Motor neuron (in vitro differentiated cells): Measurements from ENCODE around the gene PRODH. TPM values are rescaled to one million over a fixed set of nuclear protein-coding genes. Genes with fewer than 3 reads are reported as not detected.
"Not testable (repeated sequence)": the region's sequence is repeated elsewhere in the genome, so short reads cannot be mapped to it uniquely, and the experiment has no call there.

Source experiments
- ATAC-seq, 8 experiments: fragments of 200-7000 bp; cut with Tn5 transposase; replicated peaks in 6 of 8; 2 replicates each; pipeline ENCODE4 v1.8.0; 2021; ENCODE audit warnings: mild to moderate bottlenecking in 8 of 8, moderate library complexity in 8 of 8
- H3K27ac ChIP-seq, 2 donors: fragments of 250-450 bp; sonication (Bioruptor Pico); 2 replicates each; pipeline ENCODE4 v1.9.0; 2021; ENCODE audit warnings: antibody characterized with exemption in 2 of 2, mild to moderate bottlenecking in 2 of 2, moderate library complexity in 1 of 2
- H3K4me1 ChIP-seq, 2 donors: fragments of 250-450 bp; sonication (Bioruptor Pico); replicated peaks in 1 of 2; 2 replicates each; pipeline ENCODE4 v1.6.1; 2021; ENCODE audit warnings: antibody characterized with exemption in 2 of 2, mild to moderate bottlenecking in 2 of 2, moderate library complexity in 1 of 2
- H3K4me3 ChIP-seq, 5 donors: fragments of 250-450 bp; sonication (Bioruptor Pico); 2 replicates each; pipeline ENCODE4 v1.9.0; 2021; ENCODE audit warnings: antibody characterized with exemption in 5 of 5, mild to moderate bottlenecking in 5 of 5, moderate library complexity in 4 of 5
- WGBS, 10 experiments: fragments of 450-650 bp; shearing (Covaris generic); methylation state at CpG; one replicate each; pipeline ENCODE4 v1.0.0; 2022; 5-methylcytosine and 5-hydroxymethylcytosine counted together
- in situ Hi-C, 9 experiments: fragments of 400-800 bp; cut with MboI; loops; one replicate each; pipeline ENCODE4 v1.15.0; 2021; ENCODE audit warnings: low sequenced_read_pairs in 9 of 9, low pct_unique_long_range_greater_than_20kb in 2 of 9; ENCODE audit not compliant: unreplicated experiment in 9 of 9
- total RNA-seq, 8 experiments: library from RNA; unstranded; fragments of 300-600 nt; gene quantifications; 2 replicates each; pipeline versions ENCODE4 v1.2.3 to v1.2.4, GENCODE V29; 2022

The PRODH gene
- total RNA-seq, 8 experiments from 2014 or later = 0.65 to 13.7 (median 1.1) TPM

- peaks cover 13 to 24% of the 10 kb centered on the region in 2 donors for H3K4me1 ChIP-seq
- H3K27ac ChIP-seq, ATAC-seq, H3K4me3 ChIP-seq, in situ Hi-C loops: not testable (repeated sequence)
- 20 to 100% (median 97%) methylated on average over 1 to 3 of the region's 19 CpGs; no CpG with 5 or more reads in 4 of the 10 experiments for WGBS, 10 experiments
These were observed 28.6 kb upstream of the PRODH start for GRCh38 chr22:18964501-18965265.

GRCh38 chr22:18964051-18964450 is 28.0 kb upstream of the PRODH start:
- H3K27ac ChIP-seq, H3K4me3 ChIP-seq, in situ Hi-C loops, ATAC-seq: not testable (repeated sequence)
- H3K4me1 ChIP-seq = peaks cover 11 to 19% of the 10 kb centered on the region in 2 donors
- WGBS, 10 experiments = 80 to 100% methylated on average over 1 to 3 of the region's 10 CpGs; no CpG with 5 or more reads in 8 of the 10 experiments

- ATAC-seq = no peak
- 43 to 100% (median 100%) methylated on average over 1 to 2 of the region's 3 CpGs; no CpG with 5 or more reads in 5 of the 10 experiments for WGBS, 10 experiments
- Histone ChIP-seq H3K4me1 (peaks cover 0 to 19% of the 10 kb centered on the region in 2 donors), H3K27ac (no peak overlapping the region), H3K4me3 (no peak overlapping the region)
- in situ Hi-C loops = no loop called here
These were observed 26.2 kb upstream of the PRODH start for GRCh38 chr22:18962308-18962635.

GRCh38 chr22:18961632-18962307 is 25.7 kb upstream of the PRODH start:
- in situ Hi-C loops, H3K27ac ChIP-seq, H3K4me3 ChIP-seq, ATAC-seq: not testable (repeated sequence)
- peaks cover 0 to 18% of the 10 kb centered on the region in 2 donors for H3K4me1 ChIP-seq
- 14 to 90% (median 67%) methylated on average over 1 to 2 of the region's 8 CpGs; no CpG with 5 or more reads in 7 of the 10 experiments for WGBS, 10 experiments

GRCh38 chr22:18961201-18961600 is 25.1 kb upstream of the PRODH start:
- in situ Hi-C loops, ATAC-seq, H3K27ac ChIP-seq, H3K4me3 ChIP-seq: not testable (repeated sequence)
- WGBS, 10 experiments = 86% methylated on average over 2 of the region's 7 CpGs; no CpG with 5 or more reads in 9 of the 10 experiments
- peaks cover 0 to 18% of the 10 kb centered on the region in 2 donors for H3K4me1 ChIP-seq

GRCh38 chr22:18960166-18960820 is 24.2 kb upstream of the PRODH start:
- in situ Hi-C loops, H3K4me3 ChIP-seq, H3K27ac ChIP-seq, ATAC-seq: not testable (repeated sequence)
- no CpG with 5 or more reads among the region's 11 CpGs for WGBS, 10 experiments
- peaks cover 0 to 18% of the 10 kb centered on the region in 2 donors for H3K4me1 ChIP-seq

GRCh38 chr22:18959741-18960140 is 23.6 kb upstream of the PRODH start:
- H3K27ac ChIP-seq, in situ Hi-C loops, H3K4me3 ChIP-seq: not testable (repeated sequence)
- ATAC-seq = peak in 1 of 8 experiments; percentile 4
- peaks cover 0 to 18% of the 10 kb centered on the region in 2 donors for H3K4me1 ChIP-seq
- WGBS, 10 experiments = no CpG with 5 or more reads among the region's 12 CpGs

GRCh38 chr22:18959266-18959665 is 23.2 kb upstream of the PRODH start:
- H3K4me3 ChIP-seq, ATAC-seq, H3K27ac ChIP-seq, in situ Hi-C loops: not testable (repeated sequence)
- peaks cover 0 to 18% of the 10 kb centered on the region in 2 donors for H3K4me1 ChIP-seq
- no CpG with 5 or more reads among the region's 6 CpGs for WGBS, 10 experiments

- in situ Hi-C loops, H3K4me3 ChIP-seq, H3K27ac ChIP-seq: not testable (repeated sequence)
- WGBS, 10 experiments = 70 to 83% methylated on average over 1 to 2 of the region's 14 CpGs; no CpG with 5 or more reads in 8 of the 10 experiments
- H3K4me1 ChIP-seq = peaks cover 0 to 18% of the 10 kb centered on the region in 2 donors
- ATAC-seq = peak in 1 of 8 experiments; percentile 9
These were observed 22.6 kb upstream of the PRODH start for GRCh38 chr22:18958738-18959137.

- peaks cover 0 to 18% of the 10 kb centered on the region in 2 donors for H3K4me1 ChIP-seq
- H3K4me3 ChIP-seq, H3K27ac ChIP-seq, in situ Hi-C loops: not testable (repeated sequence)
- 40 to 94% (median 80%) methylated on average over 1 to 3 of the region's 18 CpGs; no CpG with 5 or more reads in 7 of the 10 experiments for WGBS, 10 experiments
- peak in 5 of 8 experiments; percentile 17 to 45 (median 40) for ATAC-seq
These were observed 22.2 kb upstream of the PRODH start for GRCh38 chr22:18958321-18958705.

GRCh38 chr22:18957621-18958320 is 21.7 kb upstream of the PRODH start:
- H3K4me3 ChIP-seq, H3K27ac ChIP-seq, in situ Hi-C loops, ATAC-seq: not testable (repeated sequence)
- H3K4me1 ChIP-seq = peaks cover 0 to 14% of the 10 kb centered on the region in 2 donors
- WGBS, 10 experiments = 100% methylated on average over 1 to 3 of the region's 18 CpGs; no CpG with 5 or more reads in 8 of the 10 experiments

GRCh38 chr22:18956956-18957355 is 20.9 kb upstream of the PRODH start:
- H3K27ac ChIP-seq, H3K4me3 ChIP-seq, in situ Hi-C loops, ATAC-seq: not testable (repeated sequence)
- peaks cover 0 to 14% of the 10 kb centered on the region in 2 donors for H3K4me1 ChIP-seq
- WGBS, 10 experiments = no CpG with 5 or more reads among the region's 15 CpGs
